ENCODE data around the gene CAPN15.

- TF ChIP-seq POLR2A (IDR thresholded peaks at IDR 0.05) (no peak), POLR2AphosphoS5 (IDR thresholded peaks at IDR 0.05) (no peak), CTCF (IDR thresholded peaks at IDR 0.05) (no peak), EP300 (IDR thresholded peaks at IDR 0.05) (no peak)
These were observed 25.2 kb upstream of the CAPN15 start for GRCh38 chr16:502179-502943.

Measured in gastroesophageal sphincter (tissue), 3 donors.